Activated CD8-positive, alpha-beta memory T cell treated with anti-CD3 and anti-CD28 coated beads for 48 hours (primary cell): ENCODE results near the gene MAFB.

Experiments used
- DNase-seq, 3 experiments: peaks; one replicate each; pipeline ENCODE4 v3.0.0-alpha.2; 2020; ENCODE audit warnings: low read depth in 2 of 3, low spot score in 2 of 3

Gene MAFB

GRCh38 chr20:40635971-40636370 is 53.1 kb downstream of the MAFB start:
- DNase-seq = no peak
